HCT116 (cell line): ENCODE data around the gene MXRA7. TPM values are rescaled to one million over a fixed set of nuclear protein-coding genes. Genes with fewer than 3 reads are reported as not detected.

Experiments
- ATAC-seq: fragments of 200-7000 bp; cut with Tn5 transposase; 2 replicates; pipeline ENCODE4 v1.9.1; 2020; ENCODE audit warnings: mild to moderate bottlenecking, moderate library complexity
- BruUV-seq: library from RNA; stranded (reverse); fragments of 400-500 nt; replicated peaks from 2 replicates; lab custom pipeline; 2021; lab: Mats Ljungman, UMichigan
- CTCF ChIA-PET: fragments of 300-600 bp; sonication (Branson Sonifier 250); formaldehyde crosslinking; loops from one replicate; lab custom pipeline; 2021; ENCODE audit warnings: antibody characterized with exemption; lab: Charles Lee
- POLR2A ChIA-PET: fragments of 300-600, 350-600 bp; sonication (Branson Sonifier 250); formaldehyde crosslinking; loops from one replicate; lab custom pipeline; 2021; ENCODE audit warnings: antibody characterized with exemption; lab: Charles Lee
- RAD21 ChIA-PET, 2 experiments: fragments of 300-600 bp; sonication (Branson Sonifier 250); formaldehyde crosslinking; loops; one replicate each; lab custom pipeline; 2023; ENCODE audit warnings: low total read pairs in 2 of 2; ENCODE audit not compliant: uncharacterized antibody in 2 of 2, unreplicated experiment in 2 of 2, low non-redundant PET in 1 of 2; lab: Charles Lee
- DNase-seq: peaks from one replicate; pipeline ENCODE4 v3.0.0-alpha.2; 2010; ENCODE audit warnings: low read depth, low spot score
- H2AFZ ChIP-seq: fragments of 200-600 bp; shearing (Covaris generic), sonication (generic); 2 replicates; pipeline ENCODE4 v1.6.1; 2017; ENCODE audit warnings: low read depth, mixed run types, mixed read lengths, antibody characterized with exemption, low read length; ENCODE audit not compliant: poor library complexity, severe bottlenecking
- H3K27ac ChIP-seq: 2 replicates; pipeline ENCODE4 v1.5.1; 2012; ENCODE audit warnings: low read depth, low read length
- H3K27me3 ChIP-seq: fragments of 200-600 bp; sonication (generic); 2 replicates; pipeline ENCODE4 v1.6.1; 2016; ENCODE audit warnings: mixed run types, low read length, mixed read lengths; ENCODE audit not compliant: insufficient read depth
- H3K36me3 ChIP-seq, 2 experiments: fragments of 200-500 bp in 1 of 2; fragments of 200-600 bp in 1 of 2; sonication (Bioruptor generic) in 1 of 2; sonication (generic) in 1 of 2; 2 replicates each; pipeline versions ENCODE4 v1.5.1 to v1.6.1; 2014 to 2016; ENCODE audit warnings: low read length in 2 of 2, inconsistent platforms in 1 of 2, mixed read lengths in 1 of 2, mixed run types in 1 of 2; ENCODE audit not compliant: insufficient read depth in 2 of 2, control insufficient read depth in 1 of 2
- H3K4me1 ChIP-seq, 2 experiments: fragments of 200-600 bp in 1 of 2; sonication (generic) in 1 of 2; 2 replicates each; pipeline versions ENCODE4 v1.5.1 to v1.6.1; 2012 to 2017; ENCODE audit warnings: low read length in 2 of 2, inconsistent platforms in 1 of 2, mild to moderate bottlenecking in 1 of 2, mixed read lengths in 1 of 2, mixed run types in 1 of 2, moderate library complexity in 1 of 2; ENCODE audit not compliant: insufficient read depth in 2 of 2, control insufficient read depth in 1 of 2
- H3K4me2 ChIP-seq: fragments of 200-600 bp; sonication (generic); 2 replicates; pipeline ENCODE4 v1.6.1; 2017; ENCODE audit warnings: mixed run types, low read length, mixed read lengths
- H3K4me3 ChIP-seq, 2 experiments: fragments of 200-600 bp in 1 of 2; sonication (generic) in 1 of 2; replicated peaks in 1 of 2; 2 replicates each; pipeline ENCODE4 v1.5.1; 2011 to 2016; ENCODE audit warnings: low read length in 2 of 2, control low read depth in 1 of 2, low read depth in 1 of 2, mild to moderate bottlenecking in 1 of 2, mixed read lengths in 1 of 2, mixed run types in 1 of 2
- H3K79me2 ChIP-seq: fragments of 200-600 bp; sonication (generic); 2 replicates; pipeline ENCODE4 v1.6.1; 2017; ENCODE audit warnings: mild to moderate bottlenecking, mixed run types, low read length, moderate library complexity, mixed read lengths; ENCODE audit not compliant: insufficient read depth
- H3K9ac ChIP-seq: fragments of 200-600 bp; sonication (generic); 2 replicates; pipeline ENCODE4 v1.6.1; 2016; ENCODE audit warnings: low read length, mixed read lengths
- H3K9me2 ChIP-seq: fragments of 200-600 bp; sonication (generic), shearing (Covaris generic); 2 replicates; pipeline ENCODE4 v1.6.1; 2017; ENCODE audit warnings: mixed run types, mild to moderate bottlenecking, moderate library complexity; ENCODE audit not compliant: insufficient read depth
- H3K9me3 ChIP-seq, 2 experiments: fragments of 200-500 bp in 1 of 2; fragments of 200-600 bp in 1 of 2; sonication (Bioruptor generic) in 1 of 2; sonication (generic) in 1 of 2; 2 replicates each; pipeline ENCODE4 v1.6.1; 2014 to 2017; ENCODE audit warnings: low read length in 2 of 2, mixed read lengths in 2 of 2, inconsistent platforms in 1 of 2, low read depth in 1 of 2, mild to moderate bottlenecking in 1 of 2, mixed run types in 1 of 2, moderate library complexity in 1 of 2; ENCODE audit not compliant: control insufficient read depth in 1 of 2, insufficient read depth in 1 of 2
- H4K20me1 ChIP-seq: fragments of 200-600 bp; sonication (generic), shearing (Covaris generic); 2 replicates; pipeline ENCODE4 v1.6.1; 2017; ENCODE audit warnings: mixed run types, mild to moderate bottlenecking, moderate library complexity; ENCODE audit not compliant: insufficient read depth
- ATF3 ChIP-seq: IDR thresholded peaks from 2 replicates; pipeline ENCODE4 v1.6.1; 2012
- CEBPB ChIP-seq: IDR thresholded peaks from 2 replicates; pipeline ENCODE4 v1.6.1; 2012; ENCODE audit warnings: low read depth
- CTCF ChIP-seq, 3 experiments: fragments of 200-600 bp in 1 of 3; sonication (generic) in 1 of 3; IDR thresholded peaks in 2 of 3; conservative IDR thresholded peaks in 1 of 3; 2 replicates each; pipeline ENCODE4 v1.5.1; 2012 to 2017; ENCODE audit warnings: low read depth in 2 of 3, low read length in 2 of 3, antibody characterized with exemption in 1 of 3, borderline replicate concordance in 1 of 3, control low read depth in 1 of 3, mild to moderate bottlenecking in 1 of 3, mixed read lengths in 1 of 3, mixed run types in 1 of 3, moderate library complexity in 1 of 3; ENCODE audit not compliant: insufficient read depth in 1 of 3
- EGR1 ChIP-seq: IDR thresholded peaks from 2 replicates; pipeline ENCODE4 v1.6.1; 2012; ENCODE audit warnings: low read depth
- ELF1 ChIP-seq: IDR thresholded peaks from 2 replicates; pipeline ENCODE4 v1.6.1; 2012; ENCODE audit warnings: low read depth, borderline replicate concordance
- EZH2 ChIP-seq: fragments of 200-600 bp; sonication (generic); IDR thresholded peaks from 2 replicates; pipeline ENCODE4 v1.6.1; 2017; ENCODE audit warnings: antibody characterized with exemption, mixed run types
- EZH2phosphoT487 ChIP-seq: fragments of 200-600 bp; IDR thresholded peaks from 2 replicates; pipeline ENCODE4 v1.6.1; 2018; ENCODE audit warnings: antibody characterized with exemption, borderline replicate concordance
- FOSL1 ChIP-seq: IDR thresholded peaks from 2 replicates; pipeline ENCODE4 v1.6.1; 2012; ENCODE audit warnings: low read depth
- JUND ChIP-seq: IDR thresholded peaks from 2 replicates; pipeline ENCODE4 v1.6.1; 2012
- POLR2A ChIP-seq: IDR thresholded peaks from 2 replicates; pipeline ENCODE4 v1.7.0; 2011; ENCODE audit warnings: borderline replicate concordance; ENCODE audit not compliant: insufficient read depth, insufficient read length; ENCODE audit errors: extremely low read depth
- POLR2AphosphoS5 ChIP-seq: IDR thresholded peaks from 2 replicates; pipeline ENCODE4 v1.6.1; 2011; ENCODE audit warnings: mild to moderate bottlenecking, low read depth, low read length, moderate library complexity
- RAD21 ChIP-seq: IDR thresholded peaks from 2 replicates; pipeline ENCODE4 v1.6.1; 2012; ENCODE audit warnings: low read depth, mild to moderate bottlenecking
- SP1 ChIP-seq: IDR thresholded peaks from 2 replicates; pipeline ENCODE4 v1.6.1; 2012; ENCODE audit warnings: low read depth
- SRF ChIP-seq: IDR thresholded peaks from 2 replicates; pipeline ENCODE4 v1.6.1; 2012; ENCODE audit warnings: low read depth
- TCF7L2 ChIP-seq: IDR thresholded peaks from 2 replicates; pipeline ENCODE4 v1.7.0; 2011; ENCODE audit warnings: borderline replicate concordance, inconsistent platforms; ENCODE audit not compliant: insufficient read depth, insufficient read length; ENCODE audit errors: extremely low read depth
- YY1 ChIP-seq: IDR thresholded peaks from 2 replicates; pipeline ENCODE4 v1.6.1; 2011; ENCODE audit warnings: low read length, low read depth, moderate library complexity, mild to moderate bottlenecking; ENCODE audit not compliant: insufficient replicate concordance; ENCODE audit errors: extremely low read depth
- ZFX ChIP-seq: fragments of 450-650 bp; IDR thresholded peaks from 2 replicates; pipeline ENCODE4 v1.6.1; 2017
- intact Hi-C: fragments of 100-400 bp; cut with micrococcal nuclease; formaldehyde crosslinking; loops from 2 replicates; pipeline ENCODE4 v1.10.0; 2022
- total RNA-seq: library from RNA; stranded (reverse); gene quantifications from one replicate; pipeline ENCODE4 v1.2.1, GENCODE V29; 2021; ENCODE audit not compliant: unreplicated experiment
- TF ChIP-seq, protein P1 (sequence below): IDR thresholded peaks from 2 replicates; pipeline ENCODE4 v1.6.1; 2011; ENCODE audit warnings: mild to moderate bottlenecking, low read length, moderate library complexity; ENCODE audit not compliant: insufficient replicate concordance; ENCODE audit errors: extremely low read depth

MXRA7 gene
- total RNA-seq, 1 experiment from 2014 or later = 57.1 TPM

DNA sequence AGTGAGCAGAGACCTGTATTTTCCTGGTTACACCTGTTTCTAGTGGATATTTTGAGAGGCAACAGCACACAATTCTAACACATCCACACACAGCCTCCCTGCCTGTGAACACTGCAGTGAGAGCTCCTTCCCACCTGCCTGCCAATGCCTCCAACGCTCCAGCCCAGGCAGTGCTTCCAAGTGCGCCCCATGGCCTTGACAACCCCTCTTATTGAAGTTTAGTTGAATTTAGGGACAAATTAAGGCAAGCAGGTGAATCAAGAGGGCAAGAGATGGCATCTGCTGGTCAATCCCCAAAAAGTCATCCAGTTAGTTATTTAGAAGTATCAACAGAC is 4.7 kb upstream of the MXRA7 start:
- Histone ChIP-seq H3K9ac (no peak overlapping the region), H3K27me3 (no peaks in the 10 kb centered on the region), H2AFZ (no peak overlapping the region), H3K27ac (0 out of 2 replicates have a peak overlapping the region, but pooled peaks have one; percentile 0), H3K36me3 (peaks cover 47 to 59% of the 10 kb centered on the region in 2 experiments), H3K9me3 (no peaks in the 10 kb centered on the region), H3K4me3 (no peak overlapping the region), H3K9me2 (no peaks in the 10 kb centered on the region), H3K79me2 (peaks cover 25% of the 10 kb centered on the region), H3K4me2 (no peak overlapping the region), H4K20me1 (peaks cover 4% of the 10 kb centered on the region; the same call in 1 of the 2 replicates), H3K4me1 (peaks cover 9 to 11% of the 10 kb centered on the region in 2 experiments)
- ChIA-PET CTCF (no interaction called here), RAD21 (no interaction called here), POLR2A (no interaction called here)
- no peak for TF ChIP-seq CTCF (IDR thresholded peaks at IDR 0.05 in 2 of 3, conservative IDR thresholded peaks at IDR 0.05 in 1 of 3; ENCODE audit: borderline replicate concordance in 1 of 3, insufficient read depth in 1 of 3, low read depth in 2 of 3, low read length in 2 of 3)
- no peak for TF ChIP-seq SRF
- TF ChIP-seq JUND = no peak
- no peak for TF ChIP-seq POLR2A
- TF ChIP-seq ZFX = no peak
- TF ChIP-seq, protein P1, sequence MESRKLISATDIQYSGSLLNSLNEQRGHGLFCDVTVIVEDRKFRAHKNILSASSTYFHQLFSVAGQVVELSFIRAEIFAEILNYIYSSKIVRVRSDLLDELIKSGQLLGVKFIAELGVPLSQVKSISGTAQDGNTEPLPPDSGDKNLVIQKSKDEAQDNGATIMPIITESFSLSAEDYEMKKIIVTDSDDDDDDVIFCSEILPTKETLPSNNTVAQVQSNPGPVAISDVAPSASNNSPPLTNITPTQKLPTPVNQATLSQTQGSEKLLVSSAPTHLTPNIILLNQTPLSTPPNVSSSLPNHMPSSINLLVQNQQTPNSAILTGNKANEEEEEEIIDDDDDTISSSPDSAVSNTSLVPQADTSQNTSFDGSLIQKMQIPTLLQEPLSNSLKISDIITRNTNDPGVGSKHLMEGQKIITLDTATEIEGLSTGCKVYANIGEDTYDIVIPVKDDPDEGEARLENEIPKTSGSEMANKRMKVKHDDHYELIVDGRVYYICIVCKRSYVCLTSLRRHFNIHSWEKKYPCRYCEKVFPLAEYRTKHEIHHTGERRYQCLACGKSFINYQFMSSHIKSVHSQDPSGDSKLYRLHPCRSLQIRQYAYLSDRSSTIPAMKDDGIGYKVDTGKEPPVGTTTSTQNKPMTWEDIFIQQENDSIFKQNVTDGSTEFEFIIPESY = no peak
- no peak for TF ChIP-seq RAD21
- TF ChIP-seq ATF3 = no peak
- TF ChIP-seq POLR2AphosphoS5 = no peak
- TF ChIP-seq EZH2phosphoT487 = no peak
- TF ChIP-seq EZH2 = no peak
- TF ChIP-seq SP1 = no peak
- TF ChIP-seq EGR1 = no peak
- no peak for TF ChIP-seq CEBPB
- TF ChIP-seq FOSL1 = no peak
- TF ChIP-seq ELF1 = no peak
- TF ChIP-seq YY1 = no peak
- TF ChIP-seq TCF7L2 = no peak
- BruUV-seq = no TSS peak
- DNase-seq (no peak), ATAC-seq (no peak)
- intact Hi-C loops = no loop called here
